Vagina (tissue), 2 donors: ENCODE measurements around the gene MAP2K5. TPM values are rescaled to one million over a fixed set of nuclear protein-coding genes. Genes with fewer than 3 reads are reported as not detected.

ENCODE experiments used
- DNase-seq, 2 donors: peaks; one replicate each; pipeline ENCODE4 v3.0.0-alpha.2; 2017; ENCODE audit errors: extremely low spot score in 2 of 2
- H3K27ac ChIP-seq: fragments of 200-600 bp; sonication (generic); one replicate; pipeline ENCODE4 v1.5.1; 2019
- H3K27me3 ChIP-seq: fragments of 200-600 bp; sonication (generic); one replicate; pipeline ENCODE4 v1.5.1; 2019
- H3K36me3 ChIP-seq, 2 donors: fragments of 200-600 bp; sonication (generic); one replicate each; pipeline ENCODE4 v1.5.1; 2017 to 2019
- H3K4me1 ChIP-seq: fragments of 200-600 bp; sonication (generic); one replicate; pipeline ENCODE4 v1.5.1; 2019
- H3K4me3 ChIP-seq, 2 donors: fragments of 200-600 bp; sonication (generic); 1 replicate in 1 of 2; 2 replicates in 1 of 2; pipeline ENCODE4 v1.5.1; 2016 to 2019
- H3K9me3 ChIP-seq: fragments of 200-600 bp; sonication (generic); one replicate; pipeline ENCODE4 v1.5.1; 2019
- POLR2A ChIP-seq, 2 donors: fragments of 450-650 bp; IDR thresholded peaks; one replicate each; pipeline ENCODE4 v1.6.1; 2017; ENCODE audit warnings: antibody characterized with exemption in 2 of 2, mild to moderate bottlenecking in 2 of 2, moderate library complexity in 2 of 2
- POLR2AphosphoS5 ChIP-seq, 2 donors: sonication (generic); formaldehyde crosslinking; IDR thresholded peaks; one replicate each; pipeline ENCODE4 v1.9.0; 2017; ENCODE audit warnings: antibody characterized with exemption in 2 of 2, mild to moderate bottlenecking in 2 of 2, low read depth in 1 of 2; ENCODE audit not compliant: insufficient read depth in 1 of 2
- intact Hi-C: fragments of 100-400 bp; cut with DNase I; formaldehyde crosslinking; loops from one replicate; pipeline ENCODE4 v1.15.1; 2023
- total RNA-seq: library from RNA; depleted of rRNA; stranded (reverse); fragments of >200 nt; gene quantifications from one replicate; pipeline ENCODE4 v1.2.3, GENCODE V29; 2016
- TF ChIP-seq, protein P1 (sequence below), 3 experiments: fragments of 450-650 bp in 2 of 3; fragments of 200-600 bp in 1 of 3; sonication (generic) in 1 of 3; IDR thresholded peaks; one replicate each; pipeline ENCODE4 v1.5.1; 2017 to 2019; ENCODE audit warnings: antibody characterized with exemption in 3 of 3, mild to moderate bottlenecking in 2 of 3, moderate library complexity in 2 of 3

MAP2K5 gene
- total RNA-seq, 1 donor from 2014 or later = 13.5 TPM

- H3K4me1 ChIP-seq = peaks cover 26% of the 10 kb centered on the region
- H3K9me3 ChIP-seq = no peaks in the 10 kb centered on the region
- intact Hi-C loops = no loop called here
- H3K36me3 ChIP-seq = no peaks in the 10 kb centered on the region
- peak overlapping the region; percentile 84 to 91 for H3K4me3 ChIP-seq
- TF ChIP-seq POLR2AphosphoS5 (IDR thresholded peaks at IDR 0.05; ENCODE audit: insufficient read depth in 1 of 2, low read depth in 1 of 2) (no peak), POLR2A (IDR thresholded peaks at IDR 0.05) (no peak)
- TF ChIP-seq, protein P1, sequence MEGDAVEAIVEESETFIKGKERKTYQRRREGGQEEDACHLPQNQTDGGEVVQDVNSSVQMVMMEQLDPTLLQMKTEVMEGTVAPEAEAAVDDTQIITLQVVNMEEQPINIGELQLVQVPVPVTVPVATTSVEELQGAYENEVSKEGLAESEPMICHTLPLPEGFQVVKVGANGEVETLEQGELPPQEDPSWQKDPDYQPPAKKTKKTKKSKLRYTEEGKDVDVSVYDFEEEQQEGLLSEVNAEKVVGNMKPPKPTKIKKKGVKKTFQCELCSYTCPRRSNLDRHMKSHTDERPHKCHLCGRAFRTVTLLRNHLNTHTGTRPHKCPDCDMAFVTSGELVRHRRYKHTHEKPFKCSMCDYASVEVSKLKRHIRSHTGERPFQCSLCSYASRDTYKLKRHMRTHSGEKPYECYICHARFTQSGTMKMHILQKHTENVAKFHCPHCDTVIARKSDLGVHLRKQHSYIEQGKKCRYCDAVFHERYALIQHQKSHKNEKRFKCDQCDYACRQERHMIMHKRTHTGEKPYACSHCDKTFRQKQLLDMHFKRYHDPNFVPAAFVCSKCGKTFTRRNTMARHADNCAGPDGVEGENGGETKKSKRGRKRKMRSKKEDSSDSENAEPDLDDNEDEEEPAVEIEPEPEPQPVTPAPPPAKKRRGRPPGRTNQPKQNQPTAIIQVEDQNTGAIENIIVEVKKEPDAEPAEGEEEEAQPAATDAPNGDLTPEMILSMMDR (IDR thresholded peaks at IDR 0.05) = no peak
- no peak for DNase-seq
- H3K27me3 ChIP-seq = no peaks in the 10 kb centered on the region
- H3K27ac ChIP-seq = peak overlapping the region; percentile 99
Measured at GRCh38 chr15:67840749-67841512, 298.4 kb downstream of the MAP2K5 start.

DNA sequence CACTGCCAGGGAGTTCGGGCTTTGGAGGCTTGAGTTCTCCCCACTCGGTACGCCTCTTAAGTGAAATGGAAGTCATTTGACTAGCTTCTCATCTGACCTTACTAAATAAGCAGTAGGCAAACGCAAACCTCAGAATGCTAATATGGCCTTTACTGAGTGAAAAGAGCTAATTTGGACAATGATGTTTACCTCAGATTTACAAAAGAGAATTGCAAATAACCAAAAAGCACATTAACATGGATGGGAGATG lies 298.9 kb downstream of the MAP2K5 start:
- no peaks in the 10 kb centered on the region for H3K36me3 ChIP-seq
- H3K4me3 ChIP-seq = peak overlapping the region; percentile 84 to 91
- TF ChIP-seq, protein P1 (IDR thresholded peaks at IDR 0.05) = no peak
- TF ChIP-seq POLR2A (IDR thresholded peaks at IDR 0.05) (no peak), POLR2AphosphoS5 (IDR thresholded peaks at IDR 0.05; ENCODE audit: insufficient read depth in 1 of 2, low read depth in 1 of 2) (no peak)
- no peaks in the 10 kb centered on the region for H3K9me3 ChIP-seq
- no peaks in the 10 kb centered on the region for H3K27me3 ChIP-seq
- DNase-seq = no peak
- peaks cover 23% of the 10 kb centered on the region for H3K4me1 ChIP-seq
- intact Hi-C loops = no loop called here
- peak overlapping the region; percentile 99 for H3K27ac ChIP-seq

GRCh38 chr15:67843092-67843501 lies 300.6 kb downstream of the MAP2K5 start:
- no peak for TF ChIP-seq POLR2AphosphoS5 (IDR thresholded peaks at IDR 0.05; ENCODE audit: insufficient read depth in 1 of 2, low read depth in 1 of 2)
- TF ChIP-seq POLR2A (IDR thresholded peaks at IDR 0.05) = no peak
- TF ChIP-seq, protein P1 (IDR thresholded peaks at IDR 0.05) = no peak
- H3K27ac ChIP-seq = no peak overlapping the region

GRCh38 chr15:67843571-67844387 lies 301.3 kb downstream of the MAP2K5 start:
- DNase-seq = no peak
- intact Hi-C loops = no loop called here
- Histone ChIP-seq H3K27me3 (no peaks in the 10 kb centered on the region), H3K27ac (no peak overlapping the region), H3K36me3 (no peaks in the 10 kb centered on the region), H3K4me1 (peaks cover 18% of the 10 kb centered on the region), H3K4me3 (no peak overlapping the region), H3K9me3 (no peaks in the 10 kb centered on the region)
- TF ChIP-seq, protein P1 (IDR thresholded peaks at IDR 0.05) = no peak
- TF ChIP-seq POLR2A (IDR thresholded peaks at IDR 0.05) (no peak), POLR2AphosphoS5 (IDR thresholded peaks at IDR 0.05; ENCODE audit: insufficient read depth in 1 of 2, low read depth in 1 of 2) (peak in 1 of 2 donors; percentile 43)

More at GRCh38 chr15:67843092-67843501, 300.6 kb downstream of the MAP2K5 start:
- no peaks in the 10 kb centered on the region for H3K9me3 ChIP-seq
- H3K36me3 ChIP-seq = no peaks in the 10 kb centered on the region
- H3K4me1 ChIP-seq = peaks cover 23% of the 10 kb centered on the region
- H3K27me3 ChIP-seq = no peaks in the 10 kb centered on the region
- DNase-seq = no peak
- intact Hi-C loops = no loop called here
- no peak overlapping the region for H3K4me3 ChIP-seq

GRCh38 chr15:67845974-67846373 lies 303.5 kb downstream of the MAP2K5 start:
- no peak for TF ChIP-seq POLR2AphosphoS5 (IDR thresholded peaks at IDR 0.05; ENCODE audit: insufficient read depth in 1 of 2, low read depth in 1 of 2)
- no peak for TF ChIP-seq POLR2A (IDR thresholded peaks at IDR 0.05)
- TF ChIP-seq, protein P1 (IDR thresholded peaks at IDR 0.05) = no peak
- H3K4me3 ChIP-seq = no peak overlapping the region
- intact Hi-C loops = no loop called here
- no peaks in the 10 kb centered on the region for H3K27me3 ChIP-seq
- H3K36me3 ChIP-seq = no peaks in the 10 kb centered on the region
- no peak for DNase-seq
- no peak overlapping the region for H3K27ac ChIP-seq
- peaks cover 7% of the 10 kb centered on the region for H3K4me1 ChIP-seq
- no peaks in the 10 kb centered on the region for H3K9me3 ChIP-seq
